Astrocyte (in vitro differentiated cells and primary cell): ENCODE measurements around the gene PLA2R1.

Experiments
- CTCF ChIP-seq: IDR thresholded peaks from 2 replicates; pipeline ENCODE4 v1.5.1; 2011; ENCODE audit warnings: low read depth, mild to moderate bottlenecking, inconsistent platforms, low read length, moderate library complexity; ENCODE audit not compliant: insufficient read depth
- EZH2 ChIP-seq: IDR thresholded peaks from 2 replicates; pipeline ENCODE4 v1.6.1; 2012; ENCODE audit warnings: mild to moderate bottlenecking, low read length, inconsistent platforms; ENCODE audit not compliant: insufficient read depth

- TF ChIP-seq CTCF (no peak), EZH2 (no peak)
Observed at GRCh38 chr2:160043265-160043664, 19.1 kb downstream of the PLA2R1 start.
